GM12872 (cell line): Measurements from ENCODE around the gene B4GALNT3.

ENCODE experiments used
- CTCF ChIP-seq: IDR thresholded peaks from 3 replicates; pipeline ENCODE4 v1.5.1; 2011; ENCODE audit warnings: low read depth, mild to moderate bottlenecking, low read length, moderate library complexity; ENCODE audit not compliant: insufficient read depth

B4GALNT3 gene

GRCh38 chr12:534216-534615 lies 74.5 kb downstream of the B4GALNT3 start:
- no peak for TF ChIP-seq CTCF

GRCh38 chr12:535396-535795 lies 75.7 kb downstream of the B4GALNT3 start:
- TF ChIP-seq CTCF, result no peak

- TF ChIP-seq CTCF, result no peak
These were observed 77.1 kb downstream of the B4GALNT3 start for GRCh38 chr12:536751-537245.

GRCh38 chr12:537772-538171 lies 78.0 kb downstream of the B4GALNT3 start:
- no peak for TF ChIP-seq CTCF

- no peak for TF ChIP-seq CTCF
These were observed 79.2 kb downstream of the B4GALNT3 start for GRCh38 chr12:538731-539539.

GRCh38 chr12:539540-540310 lies 80.0 kb downstream of the B4GALNT3 start:
- TF ChIP-seq CTCF, result no peak

GRCh38 chr12:541676-542324 lies 82.1 kb downstream of the B4GALNT3 start:
- no peak for TF ChIP-seq CTCF
